GM23338 (cell line): ENCODE results near the gene MAP3K9. TPM values are rescaled to one million over a fixed set of nuclear protein-coding genes. Genes with fewer than 3 reads are reported as not detected.

Experiments
- ATAC-seq: fragments of 200-7000 bp; cut with Tn5 transposase; 3 replicates; pipeline ENCODE4 v1.9.1; 2020
- DNase-seq: peaks from one replicate; pipeline ENCODE4 v3.0.0-alpha.2; 2015; ENCODE audit warnings: low spot score
- H2AFZ ChIP-seq: fragments of 200-600 bp; sonication (generic); 2 replicates; pipeline ENCODE4 v1.8.0; 2016; ENCODE audit warnings: antibody characterized with exemption, mild to moderate bottlenecking, moderate library complexity
- H3F3A ChIP-seq: fragments of 200-600 bp; sonication (generic); replicated peaks from 2 replicates; pipeline ENCODE4 v1.8.0; 2017; ENCODE audit warnings: antibody characterized with exemption, mixed run types, low read depth
- H3K27ac ChIP-seq: fragments of 200-600 bp; sonication (generic); 2 replicates; pipeline ENCODE4 v1.6.1; 2016; ENCODE audit warnings: low read depth
- H3K27me3 ChIP-seq: fragments of 200-600 bp; sonication (generic); 2 replicates; pipeline ENCODE4 v1.8.0; 2016; ENCODE audit warnings: mild to moderate bottlenecking, mixed run types, moderate library complexity; ENCODE audit not compliant: insufficient read depth
- H3K36me3 ChIP-seq: fragments of 200-600 bp; sonication (generic); 2 replicates; pipeline ENCODE4 v1.8.0; 2016; ENCODE audit warnings: mild to moderate bottlenecking; ENCODE audit not compliant: insufficient read depth
- H3K4me1 ChIP-seq: fragments of 200-600 bp; sonication (generic); 2 replicates; pipeline ENCODE4 v1.8.0; 2016; ENCODE audit warnings: mild to moderate bottlenecking, moderate library complexity; ENCODE audit not compliant: insufficient read depth
- H3K4me2 ChIP-seq: fragments of 200-600 bp; sonication (generic); 2 replicates; pipeline ENCODE4 v1.7.1; 2017; ENCODE audit warnings: mixed run types
- H3K4me3 ChIP-seq: fragments of 200-600 bp; sonication (generic); 2 replicates; pipeline ENCODE4 v1.6.1; 2016; ENCODE audit warnings: mixed run types
- H3K79me2 ChIP-seq: fragments of 200-600 bp; sonication (generic); replicated peaks from 2 replicates; pipeline ENCODE4 v1.8.0; 2017; ENCODE audit warnings: mild to moderate bottlenecking; ENCODE audit not compliant: insufficient read depth
- H3K9me2 ChIP-seq: fragments of 200-600 bp; sonication (generic); 2 replicates; pipeline ENCODE4 v1.8.0; 2017; ENCODE audit not compliant: insufficient read depth
- H4K20me1 ChIP-seq: fragments of 200-600 bp; sonication (generic); replicated peaks from 2 replicates; pipeline ENCODE4 v1.8.0; 2017; ENCODE audit warnings: mild to moderate bottlenecking; ENCODE audit not compliant: insufficient read depth
- H3K27ac Mint-ChIP-seq: 2 replicates; pipeline ENCODE4 v1.8.0; 2020; ENCODE audit warnings: inconsistent platforms, mild to moderate bottlenecking, moderate library complexity, mixed read lengths
- H3K27me3 Mint-ChIP-seq: 3 replicates; pipeline ENCODE4 v1.8.0; 2022; ENCODE audit warnings: low read depth, mild to moderate bottlenecking, moderate library complexity, mixed read lengths, inconsistent platforms; ENCODE audit not compliant: insufficient read depth, poor library complexity
- H3K36me3 Mint-ChIP-seq: 3 replicates; pipeline ENCODE4 v1.8.0; 2021; ENCODE audit warnings: low read depth, mild to moderate bottlenecking, inconsistent platforms, moderate library complexity, mixed read lengths
- H3K4me1 Mint-ChIP-seq: 3 replicates; pipeline ENCODE4 v1.8.0; 2020; ENCODE audit warnings: mild to moderate bottlenecking, inconsistent platforms, mixed read lengths
- H3K4me3 Mint-ChIP-seq: 3 replicates; pipeline ENCODE4 v1.8.0; 2021; ENCODE audit warnings: moderate library complexity, mild to moderate bottlenecking, inconsistent platforms, mixed read lengths
- H3K9me3 Mint-ChIP-seq: 3 replicates; pipeline ENCODE4 v1.8.0; 2020; ENCODE audit warnings: moderate library complexity, mild to moderate bottlenecking, inconsistent platforms, mixed read lengths
- CREB1 ChIP-seq: fragments of 250-450 bp; sonication (Bioruptor Pico); IDR thresholded peaks from 2 replicates; pipeline ENCODE4 v1.5.0; 2020; ENCODE audit warnings: low read depth, mild to moderate bottlenecking, moderate library complexity
- CTCF ChIP-seq, 2 experiments: fragments of 200-600 bp in 1 of 2; sonication (generic) in 1 of 2; conservative IDR thresholded peaks; 2 replicates each; pipeline versions ENCODE4 v1.5.1 to v1.6.1; 2016 to 2017; ENCODE audit warnings: antibody characterized with exemption in 2 of 2, low read depth in 2 of 2, mild to moderate bottlenecking in 2 of 2, moderate library complexity in 1 of 2
- EZH2 ChIP-seq: fragments of 200-600 bp; sonication (generic); IDR thresholded peaks from one replicate; pipeline ENCODE4 v1.8.0; 2017; ENCODE audit warnings: antibody characterized with exemption, mild to moderate bottlenecking, low read depth; ENCODE audit not compliant: unreplicated experiment
- POLR2AphosphoS5 ChIP-seq: IDR thresholded peaks from 2 replicates; pipeline ENCODE4 v1.6.1; 2016; ENCODE audit warnings: antibody characterized with exemption, low read depth
- ZNF331 ChIP-seq: fragments of 250-450 bp; sonication (Bioruptor Pico); IDR thresholded peaks from 2 replicates; pipeline ENCODE4 v1.5.0; 2020; ENCODE audit warnings: low read depth, mild to moderate bottlenecking, moderate library complexity
- ZNF462 ChIP-seq: fragments of 250-450 bp; sonication (Bioruptor Pico); IDR thresholded peaks from 2 replicates; pipeline ENCODE4 v1.5.0; 2020; ENCODE audit warnings: mild to moderate bottlenecking, moderate library complexity
- polyA plus RNA-seq: library from polyadenylated mRNA; unstranded; fragments of >200 nt; fragmentation: Nextera tagmentation; extraction: Ambion mirVana; gene quantifications from 2 replicates; pipeline ENCODE4 v1.2.1, GENCODE V29; 2016
- total RNA-seq: library from RNA; depleted of rRNA; stranded (reverse); fragments of >200 nt; shearing (Covaris generic); gene quantifications from 2 replicates; pipeline ENCODE4 v1.2.3, GENCODE V29; 2014

MAP3K9 gene
- total and polyA plus RNA-seq, 2 experiments from 2014 or later, result 5.3 to 30.8 TPM

DNA sequence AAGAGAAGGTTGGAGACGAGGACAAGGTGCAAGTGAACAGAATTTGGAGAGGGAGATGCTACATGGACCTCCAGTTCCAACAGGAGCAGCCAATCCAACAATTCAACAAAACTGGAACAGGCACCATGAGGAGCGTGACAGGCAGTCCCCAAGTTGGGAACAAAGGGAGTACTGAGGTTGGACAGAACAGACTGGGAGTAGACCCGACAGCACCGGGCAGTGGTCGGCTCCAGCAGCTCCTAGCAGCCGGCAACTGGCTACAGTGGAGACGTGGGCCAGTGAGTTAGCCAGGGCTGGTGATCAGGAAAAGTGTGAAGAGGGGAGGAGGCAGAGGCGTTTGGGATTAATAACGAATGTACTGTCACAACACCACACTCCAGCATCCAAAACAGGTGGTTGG is 16.4 kb downstream of the MAP3K9 start (continued):
- no peak for TF ChIP-seq ZNF462
- no peak for TF ChIP-seq ZNF331 (CRISPR knock-in tag)

- peaks cover 16% of the 10 kb centered on the region for H3K36me3 Mint-ChIP-seq
- no peak overlapping the region for H3K27ac ChIP-seq
- ATAC-seq, result no peak
- no peaks in the 10 kb centered on the region for H3K27me3 Mint-ChIP-seq
- H3K4me3 ChIP-seq, result no peak overlapping the region
- no peaks in the 10 kb centered on the region for H3K9me2 ChIP-seq
- H3K4me1 ChIP-seq, result no peaks in the 10 kb centered on the region
- DNase-seq, result no peak
- H3K9me3 Mint-ChIP-seq, result no peaks in the 10 kb centered on the region
- TF ChIP-seq POLR2AphosphoS5 (no peak), ZNF331 (CRISPR knock-in tag) (no peak), ZNF462 (no peak), EZH2 (no peak), CREB1 (CRISPR knock-in tag) (no peak), CTCF (conservative IDR thresholded peaks at IDR 0.05; ENCODE audit: low read depth in 2 of 2) (no peak)
- peaks cover 39% of the 10 kb centered on the region for H4K20me1 ChIP-seq
- no peaks in the 10 kb centered on the region for H3K27me3 ChIP-seq
- H3F3A ChIP-seq, result no peaks in the 10 kb centered on the region
- peaks cover 67% of the 10 kb centered on the region for H3K79me2 ChIP-seq
- H2AFZ ChIP-seq, result no peak overlapping the region
- no peaks in the 10 kb centered on the region for H3K4me1 Mint-ChIP-seq
- H3K4me3 Mint-ChIP-seq, result no peak overlapping the region
- H3K36me3 ChIP-seq, result no peaks in the 10 kb centered on the region
- no peak overlapping the region for H3K27ac Mint-ChIP-seq
- H3K4me2 ChIP-seq, result no peak overlapping the region
Measured at GRCh38 chr14:70791971-70792370, 17.3 kb downstream of the MAP3K9 start.
